ENCODE data around the gene CLN3. TPM values are rescaled to one million over a fixed set of nuclear protein-coding genes. Genes with fewer than 3 reads are reported as not detected.
"Not testable (repeated sequence)": the region's sequence is repeated elsewhere in the genome, so short reads cannot be mapped to it uniquely, and the experiment has no call there.

Gene CLN3
- polyA plus RNA-seq, 6 donors from 2014 or later, result 2.7 to 21.2 (median 17.6) TPM

DNA sequence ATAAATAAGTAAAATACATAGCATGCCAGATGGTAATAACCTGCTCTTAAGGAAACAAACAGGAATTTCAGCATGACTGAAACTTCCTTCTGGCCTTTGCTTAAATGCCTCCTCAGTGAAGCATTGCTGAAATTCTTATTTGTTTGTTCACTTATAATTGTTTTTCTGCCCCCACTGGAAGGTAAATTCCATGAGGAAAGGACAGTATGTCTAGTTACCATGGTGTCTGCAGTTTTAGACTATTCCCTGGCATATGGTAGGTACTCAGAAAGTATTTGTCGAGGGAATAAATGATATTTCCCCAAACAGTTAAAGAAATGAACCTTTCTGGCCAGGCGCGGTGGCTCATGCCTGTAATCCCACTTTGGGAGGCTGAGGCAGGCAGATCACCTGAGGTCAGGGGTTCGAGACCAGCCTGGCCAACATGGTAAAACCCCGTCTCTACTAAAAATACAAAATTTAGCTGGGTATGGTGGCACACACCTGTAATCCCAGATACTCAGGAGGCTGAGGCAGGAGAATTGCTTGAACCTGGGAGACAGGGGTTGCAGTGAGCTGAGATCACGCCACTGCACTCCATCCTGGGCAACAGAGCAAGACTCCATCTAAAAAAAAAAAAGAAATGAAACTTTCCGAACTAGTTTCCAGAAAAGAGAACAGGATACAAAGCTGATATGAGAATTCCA, 35.4 kb upstream of the CLN3 start:
- DNase-seq; H3K27ac Mint-ChIP-seq; H3K9me3 Mint-ChIP-seq; H3K36me3 Mint-ChIP-seq; ATAC-seq (ENCODE audit: low read depth in 2 of 2); H3K4me1 Mint-ChIP-seq; H3K27me3 Mint-ChIP-seq; H3K4me3 Mint-ChIP-seq: not testable (repeated sequence)

DNA sequence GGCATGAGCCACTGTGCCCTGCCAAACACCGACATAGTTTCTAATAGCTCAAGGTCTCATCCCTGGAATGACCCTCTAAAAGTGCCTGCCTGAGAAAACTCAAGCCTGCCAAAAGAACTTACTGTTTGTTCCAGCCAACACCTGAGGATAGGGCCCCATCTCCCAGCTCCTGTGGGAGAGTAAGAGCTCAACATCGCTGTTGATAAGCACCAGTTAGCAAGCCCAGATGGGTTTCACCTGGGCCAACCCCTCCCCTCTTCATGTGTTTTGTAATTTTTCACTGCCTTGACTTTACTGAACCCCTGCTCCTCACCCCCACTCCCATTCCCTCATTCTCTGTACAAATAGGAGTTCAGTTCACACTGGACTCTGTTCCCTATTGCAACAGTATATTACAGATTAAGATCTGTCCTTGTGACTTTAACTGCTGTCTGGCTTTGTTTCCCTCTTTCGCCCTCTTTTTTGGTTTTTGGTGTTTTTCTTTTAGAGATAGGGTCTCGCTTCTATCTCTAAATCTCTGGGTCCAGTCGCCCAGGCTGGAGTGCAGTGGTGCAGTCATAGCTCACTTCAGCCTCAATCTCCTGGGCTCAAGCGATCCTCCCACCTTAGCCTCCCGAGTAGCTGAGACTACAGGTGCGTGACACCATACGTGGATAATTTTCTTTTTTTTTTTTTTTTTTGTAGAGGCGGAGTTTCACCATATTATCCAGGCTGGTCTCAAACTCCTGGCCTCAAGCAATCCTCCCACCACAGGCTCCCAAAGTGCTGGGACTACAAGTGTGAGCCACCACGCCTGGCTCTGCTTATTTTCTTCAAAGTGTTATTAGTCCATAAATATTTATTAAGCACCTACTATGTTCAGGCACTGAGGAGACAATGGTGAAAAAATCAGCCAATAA, 34.6 kb upstream of the CLN3 start:
- ATAC-seq (ENCODE audit: low read depth in 2 of 2) (no peak), DNase-seq (no peak)
- Mint-ChIP-seq H3K4me1 (no peaks in the 10 kb centered on the region), H3K27ac (peak overlapping the region in 1 of 6 donors; percentile 60), H3K9me3 (no peaks in the 10 kb centered on the region), H3K27me3 (no peaks in the 10 kb centered on the region), H3K4me3 (peak overlapping the region in 1 of 8 donors; percentile 4), H3K36me3 (no peaks in the 10 kb centered on the region)

DNA sequence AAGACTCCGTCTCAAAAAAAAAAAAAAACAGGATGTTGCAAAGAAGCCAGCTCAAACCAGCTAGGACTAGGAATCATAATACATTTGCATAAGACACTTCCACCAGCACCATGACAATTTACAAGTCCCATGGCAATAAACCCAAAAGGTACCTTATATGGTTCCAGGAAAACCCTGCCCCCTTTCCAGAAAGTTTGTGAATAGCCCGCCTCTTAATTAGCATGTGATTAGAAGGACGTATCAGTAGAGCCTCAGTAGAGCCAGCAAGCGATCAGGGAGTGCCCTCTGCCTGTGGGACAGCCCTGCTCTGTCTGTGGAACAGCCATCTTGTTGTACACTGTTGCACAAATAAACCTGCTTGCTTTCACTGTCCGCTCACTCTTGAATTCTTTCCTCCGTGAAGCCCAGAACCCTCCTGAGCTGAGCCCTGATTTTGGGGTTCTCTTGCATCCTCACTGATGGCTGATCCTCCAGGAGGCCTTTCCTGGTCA, 32.9 kb upstream of the CLN3 start:
- Mint-ChIP-seq H3K4me1 (no peaks in the 10 kb centered on the region), H3K36me3 (no peaks in the 10 kb centered on the region), H3K9me3 (no peaks in the 10 kb centered on the region), H3K27ac (peak overlapping the region in 1 of 6 donors; percentile 9), H3K4me3 (no peak overlapping the region), H3K27me3 (no peaks in the 10 kb centered on the region)
- DNase-seq (no peak), ATAC-seq (ENCODE audit: low read depth in 2 of 2) (no peak)

GRCh38 chr16:28522792-28523191, 30.9 kb upstream of the CLN3 start:
- H3K9me3 Mint-ChIP-seq, result no peaks in the 10 kb centered on the region
- no peaks in the 10 kb centered on the region for H3K36me3 Mint-ChIP-seq
- ATAC-seq (ENCODE audit: low read depth in 2 of 2) (no peak), DNase-seq (no peak)
- peak overlapping the region in 1 of 8 donors; percentile 20 for H3K4me3 Mint-ChIP-seq
- H3K27ac Mint-ChIP-seq, result no peak overlapping the region
- H3K4me1 Mint-ChIP-seq, result no peaks in the 10 kb centered on the region
- H3K27me3 Mint-ChIP-seq, result no peaks in the 10 kb centered on the region

- H3K27ac Mint-ChIP-seq, result no peak overlapping the region
- H3K9me3 Mint-ChIP-seq, result no peaks in the 10 kb centered on the region
These were observed 29.6 kb upstream of the CLN3 start for GRCh38 chr16:28521436-28521835.

GRCh38 chr16:28520672-28521071, 28.8 kb upstream of the CLN3 start:
- DNase-seq, result no peak
- ATAC-seq (ENCODE audit: low read depth in 2 of 2), result no peak
- peak overlapping the region in 1 of 6 donors; percentile 65 for H3K27ac Mint-ChIP-seq
- no peak overlapping the region for H3K4me3 Mint-ChIP-seq
- H3K4me1 Mint-ChIP-seq, result no peaks in the 10 kb centered on the region
- no peaks in the 10 kb centered on the region for H3K27me3 Mint-ChIP-seq
- no peaks in the 10 kb centered on the region for H3K36me3 Mint-ChIP-seq
- H3K9me3 Mint-ChIP-seq, result no peaks in the 10 kb centered on the region

More at GRCh38 chr16:28521436-28521835, 29.6 kb upstream of the CLN3 start:
- no peaks in the 10 kb centered on the region for H3K27me3 Mint-ChIP-seq
- ATAC-seq (ENCODE audit: low read depth in 2 of 2) (no peak), DNase-seq (no peak)
- H3K4me1 Mint-ChIP-seq, result no peaks in the 10 kb centered on the region
- no peak overlapping the region for H3K4me3 Mint-ChIP-seq
- no peaks in the 10 kb centered on the region for H3K36me3 Mint-ChIP-seq

DNA sequence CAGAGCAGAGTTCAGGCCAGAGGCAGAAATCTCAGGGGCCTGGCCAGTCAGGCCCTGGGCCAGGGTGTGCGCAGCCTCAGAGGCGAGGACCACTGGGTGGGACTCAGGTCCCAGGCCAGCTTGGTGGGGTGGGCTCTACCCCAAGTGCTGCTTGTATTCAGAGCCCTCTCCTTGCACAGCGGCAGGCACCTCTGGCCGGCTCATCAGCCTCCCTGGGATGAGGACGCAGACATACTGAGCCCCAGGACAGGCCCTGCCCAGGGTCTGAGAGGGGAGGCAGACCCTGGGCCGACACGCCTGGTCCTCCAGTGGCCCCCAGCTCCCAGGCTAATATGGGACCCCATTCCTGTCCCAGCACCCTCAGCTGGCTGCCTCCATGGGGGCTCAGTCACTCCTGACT, 22.4 kb upstream of the CLN3 start:
- no peak overlapping the region for H3K4me3 Mint-ChIP-seq
- H3K4me1 Mint-ChIP-seq, result no peaks in the 10 kb centered on the region
- peaks cover 0 to 16% (median 0%) of the 10 kb centered on the region in 3 donors for H3K27me3 Mint-ChIP-seq
- DNase-seq, result no peak
- no peaks in the 10 kb centered on the region for H3K36me3 Mint-ChIP-seq
- H3K9me3 Mint-ChIP-seq, result no peaks in the 10 kb centered on the region
- no peak overlapping the region for H3K27ac Mint-ChIP-seq
- ATAC-seq (ENCODE audit: low read depth in 2 of 2), result no peak

DNA sequence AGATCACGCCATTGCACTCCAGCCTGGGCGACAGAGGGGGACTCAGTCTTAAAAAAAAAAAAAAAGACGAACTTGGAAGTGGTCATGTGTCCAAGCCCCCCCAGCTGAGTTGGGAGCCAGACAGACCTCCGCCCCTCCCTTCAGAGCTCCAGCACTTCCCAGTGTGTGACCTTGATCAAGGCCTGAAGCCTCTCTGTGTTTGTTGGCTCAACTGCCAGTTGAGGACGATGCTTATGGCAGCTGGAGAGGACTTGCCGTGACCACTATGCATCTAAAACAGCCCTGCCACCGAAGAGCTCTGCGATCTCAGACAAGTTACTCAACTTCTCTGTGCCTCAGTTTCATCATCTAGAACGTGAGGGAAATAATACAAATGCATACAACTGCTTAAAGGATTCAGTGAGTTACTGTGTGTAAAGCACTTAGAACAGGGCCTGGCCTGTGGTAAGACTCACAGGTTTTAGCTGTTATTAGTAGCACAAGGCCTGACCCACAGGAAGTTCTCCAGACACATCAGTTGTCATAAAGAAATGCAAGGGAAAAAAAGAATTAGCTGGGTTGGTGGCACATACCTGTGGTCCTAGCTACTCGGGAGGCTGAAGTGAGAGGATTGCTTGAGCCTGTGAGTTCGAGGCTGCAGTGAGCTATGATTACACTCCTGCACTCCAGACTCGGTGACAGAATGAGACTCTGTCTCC, 21.8 kb upstream of the CLN3 start:
- Mint-ChIP-seq H3K4me3 (no peak overlapping the region), H3K27me3 (peaks cover 0 to 16% (median 0%) of the 10 kb centered on the region in 3 donors), H3K27ac (peak overlapping the region in 1 of 6 donors; percentile 76), H3K36me3 (no peaks in the 10 kb centered on the region), H3K9me3 (no peaks in the 10 kb centered on the region), H3K4me1 (no peaks in the 10 kb centered on the region)
- DNase-seq (no peak), ATAC-seq (ENCODE audit: low read depth in 2 of 2) (no peak)

GRCh38 chr16:28511801-28512789, 20.2 kb upstream of the CLN3 start:
- DNase-seq (no peak), ATAC-seq (ENCODE audit: low read depth in 2 of 2) (no peak)
- no peaks in the 10 kb centered on the region for H3K9me3 Mint-ChIP-seq
- peak overlapping the region in 1 of 6 donors; percentile 92 for H3K27ac Mint-ChIP-seq
- H3K4me3 Mint-ChIP-seq, result no peak overlapping the region
- H3K27me3 Mint-ChIP-seq, result peaks cover 0 to 16% (median 0%) of the 10 kb centered on the region in 3 donors
- no peaks in the 10 kb centered on the region for H3K36me3 Mint-ChIP-seq
- peaks cover 5 to 13% (median 10%) of the 10 kb centered on the region in 3 donors for H3K4me1 Mint-ChIP-seq

GRCh38 chr16:28511031-28511430, 19.2 kb upstream of the CLN3 start:
- no peaks in the 10 kb centered on the region for H3K9me3 Mint-ChIP-seq
- H3K27ac Mint-ChIP-seq, result no peak overlapping the region
- H3K27me3 Mint-ChIP-seq, result peaks cover 0 to 22% (median 4%) of the 10 kb centered on the region in 3 donors
- no peak overlapping the region for H3K4me3 Mint-ChIP-seq
- DNase-seq (no peak), ATAC-seq (ENCODE audit: low read depth in 2 of 2) (no peak)
- no peaks in the 10 kb centered on the region for H3K36me3 Mint-ChIP-seq
- peaks cover 12 to 23% (median 21%) of the 10 kb centered on the region in 3 donors for H3K4me1 Mint-ChIP-seq

DNA sequence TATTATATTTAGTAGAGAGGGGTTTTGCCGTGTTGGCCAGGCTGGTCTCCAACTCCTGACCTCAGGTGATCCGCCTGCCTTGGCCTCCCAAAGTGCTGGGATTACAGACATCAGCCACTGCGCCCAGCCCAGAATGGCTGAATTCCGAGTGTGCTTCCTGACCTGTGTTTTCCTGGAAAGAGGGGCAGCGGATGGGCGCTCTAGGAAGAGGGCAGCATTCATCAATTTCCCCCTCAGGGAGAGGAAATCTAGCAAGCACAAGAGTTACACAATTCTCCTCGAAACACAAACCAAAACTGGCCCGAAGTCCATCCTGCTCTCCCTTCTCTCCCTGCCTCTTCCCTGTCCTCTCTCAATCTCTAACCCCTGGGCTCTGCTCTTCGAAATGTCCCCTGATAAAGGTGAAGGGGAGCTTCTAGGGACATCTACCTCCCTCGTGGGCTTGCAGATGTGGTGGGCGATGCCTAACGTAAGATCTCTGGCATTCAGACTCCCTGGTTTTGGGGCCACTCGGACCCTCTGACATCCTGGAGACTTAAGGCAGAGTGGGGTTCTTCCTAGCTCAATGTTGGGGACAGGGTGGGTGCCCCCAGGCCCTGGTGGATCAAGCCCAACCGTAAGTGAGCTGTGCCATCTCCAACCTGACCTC, 13.7 kb upstream of the CLN3 start:
- H3K27ac Mint-ChIP-seq, result peak overlapping the region in 1 of 6 donors; percentile 58
- no peak for ATAC-seq (ENCODE audit: low read depth in 2 of 2)
- peaks cover 0 to 11% (median 4%) of the 10 kb centered on the region in 3 donors for H3K27me3 Mint-ChIP-seq
- no peak for DNase-seq
- no peaks in the 10 kb centered on the region for H3K36me3 Mint-ChIP-seq
- H3K4me3 Mint-ChIP-seq, result no peak overlapping the region
- H3K4me1 Mint-ChIP-seq, result peaks cover 12 to 25% (median 22%) of the 10 kb centered on the region in 3 donors
- H3K9me3 Mint-ChIP-seq, result no peaks in the 10 kb centered on the region

Data from naive B cell (primary cell).